CD4-positive, alpha-beta T cell treated with Interleukin-10 for 1 hour (primary cell): ENCODE measurements around the gene CISD1.

Experiments
- DNase-seq: peaks from one replicate; pipeline ENCODE4 v3.0.0-alpha.2; 2020

CISD1 gene

DNA sequence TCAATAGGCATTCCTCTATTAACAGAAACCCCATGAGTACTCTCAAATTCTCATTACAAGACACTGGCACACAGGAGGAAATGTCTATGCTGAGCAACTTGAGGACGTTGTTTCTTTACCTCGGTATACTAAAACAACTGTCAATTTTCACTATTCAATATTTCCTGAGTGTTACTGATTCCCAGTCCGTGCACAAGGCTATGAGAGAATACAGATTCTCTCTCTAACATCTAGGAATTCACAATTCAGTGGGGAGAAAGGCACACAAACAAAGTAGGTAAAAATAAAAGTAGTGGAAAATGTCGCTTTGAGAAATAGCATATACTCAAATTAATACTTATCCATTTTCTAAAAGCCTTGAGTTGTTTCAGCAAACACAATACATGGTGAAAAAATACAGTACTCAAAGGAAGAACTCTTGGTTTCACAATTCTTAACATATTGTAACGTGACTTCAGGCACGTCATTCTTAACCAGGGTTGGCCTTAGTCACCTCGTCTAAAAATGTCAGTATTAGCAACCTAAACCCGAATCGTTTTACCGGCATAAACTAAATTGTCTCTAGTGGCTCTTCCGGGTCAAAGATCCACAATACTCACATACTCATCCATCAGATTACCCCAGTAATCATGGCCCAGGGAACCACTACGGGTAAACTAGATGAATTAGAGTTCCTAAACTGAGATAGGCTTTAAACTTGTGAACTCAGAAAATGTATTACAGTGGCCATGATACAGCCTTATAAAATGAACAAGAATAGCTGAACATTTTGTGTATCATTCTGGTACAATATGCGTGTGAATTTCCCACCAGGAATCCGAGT lies 2.7 kb upstream of the CISD1 start:
- peak; percentile 57 for DNase-seq

DNA sequence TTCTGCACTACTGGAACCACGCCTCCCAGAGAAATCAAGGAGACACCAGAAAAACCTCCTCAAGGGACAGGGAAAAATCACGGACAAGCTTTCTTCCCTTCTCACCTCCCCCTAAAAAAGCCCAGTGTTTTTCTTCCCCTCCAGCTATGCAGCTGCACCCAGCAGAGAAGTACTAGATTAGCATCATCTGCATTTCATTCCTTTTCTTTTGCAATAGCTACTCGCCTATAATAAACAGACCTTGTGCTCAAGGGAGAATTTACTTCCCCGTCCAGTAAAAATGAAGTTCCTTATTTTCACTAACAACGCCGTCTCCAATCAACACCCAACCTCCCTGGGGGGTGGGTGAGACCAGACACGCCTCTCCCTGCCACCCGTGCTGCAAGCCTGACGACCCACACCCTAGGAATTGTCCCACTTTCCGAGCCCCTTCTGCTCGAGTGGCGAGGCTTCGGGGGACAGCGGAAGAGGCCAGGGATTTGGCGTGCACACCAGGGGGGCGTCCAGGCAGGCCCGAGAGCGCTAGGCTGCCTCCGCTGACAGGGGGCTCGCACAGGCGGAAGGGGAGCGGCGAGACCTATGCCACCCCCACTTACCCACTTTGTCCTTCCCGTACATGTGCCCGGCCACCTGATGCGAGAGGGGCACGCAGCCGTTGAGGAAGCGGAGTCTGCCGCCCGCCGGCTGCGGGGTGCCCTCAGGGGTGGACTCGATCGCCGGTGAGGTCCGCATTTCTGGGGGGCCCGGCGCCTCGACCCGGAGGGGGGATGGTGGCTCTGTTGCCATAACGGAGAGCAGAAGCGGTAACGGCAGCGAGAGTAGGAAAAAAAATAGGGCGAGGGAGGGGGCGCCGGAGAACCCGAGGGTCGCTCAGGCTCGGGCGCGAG lies 1.9 kb upstream of the CISD1 start:
- peak; percentile 51 for DNase-seq

DNA sequence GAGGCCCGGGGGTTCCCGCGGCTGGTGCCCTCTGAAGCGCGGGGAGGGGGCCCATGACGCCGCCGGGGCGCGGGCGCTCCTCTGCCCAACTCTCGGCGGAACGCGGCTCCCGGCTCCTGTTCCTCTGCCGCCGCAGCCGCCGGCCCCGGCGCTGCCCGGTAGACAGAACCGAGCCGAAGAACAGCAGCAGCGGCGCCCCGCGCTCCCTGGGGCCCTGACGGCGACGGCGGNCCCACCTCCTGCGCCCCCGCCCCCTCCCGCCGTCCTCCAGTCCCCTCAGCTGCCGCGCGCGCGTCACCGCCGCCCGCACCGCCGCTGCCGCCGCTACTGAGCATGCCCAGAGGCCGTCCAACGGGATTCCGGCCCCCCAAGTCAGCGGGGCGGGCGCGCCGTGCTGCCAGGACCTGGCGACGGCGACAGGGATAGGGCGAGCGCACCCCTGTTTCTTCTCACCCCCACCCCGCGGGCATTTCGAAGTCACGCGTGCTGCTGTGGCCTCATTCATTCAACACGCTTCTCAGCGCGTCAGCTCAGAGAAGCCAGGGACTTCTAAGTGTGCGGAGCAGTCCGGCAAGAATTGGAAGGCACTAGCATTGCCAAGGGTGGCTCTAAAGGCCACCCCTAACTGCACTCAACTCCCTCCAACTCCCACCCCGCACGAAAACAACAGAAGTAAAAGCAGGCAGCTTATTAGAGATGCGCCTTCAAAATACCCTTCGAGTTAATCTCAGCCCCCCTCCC lies 1.1 kb upstream of the CISD1 start, which contains the start of gene IPMK:
TSS of gene IPMK (minus strand) at position 182 of the 741 bp plus-strand sequence. CDS start 283 bp downstream, outside the sequence.
- DNase-seq = peak; percentile 97

DNA sequence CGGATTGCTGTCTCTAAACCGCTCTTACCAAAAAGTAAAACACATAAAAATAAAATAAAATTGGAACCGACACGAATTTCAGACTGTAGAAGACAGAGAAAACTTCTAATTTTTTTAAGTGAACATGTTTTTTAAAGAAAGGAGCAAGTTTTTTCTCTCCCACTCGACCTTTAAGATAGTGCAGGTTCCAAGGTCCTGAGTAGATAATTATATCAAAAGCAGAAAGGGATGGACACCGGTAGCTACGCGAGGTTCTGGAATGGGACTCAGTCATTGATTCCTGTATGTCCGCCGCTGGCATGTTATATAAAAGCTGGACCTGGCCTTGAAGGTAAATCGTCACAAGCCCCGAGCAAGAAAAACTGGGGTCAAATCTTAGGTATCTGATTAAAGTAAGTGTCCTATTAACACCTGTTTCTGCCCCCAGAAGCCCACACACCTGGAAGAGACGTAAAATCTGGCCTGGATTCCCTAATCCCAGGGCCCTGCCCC lies 462 bp upstream of the CISD1 start:
- no peak for DNase-seq

DNA sequence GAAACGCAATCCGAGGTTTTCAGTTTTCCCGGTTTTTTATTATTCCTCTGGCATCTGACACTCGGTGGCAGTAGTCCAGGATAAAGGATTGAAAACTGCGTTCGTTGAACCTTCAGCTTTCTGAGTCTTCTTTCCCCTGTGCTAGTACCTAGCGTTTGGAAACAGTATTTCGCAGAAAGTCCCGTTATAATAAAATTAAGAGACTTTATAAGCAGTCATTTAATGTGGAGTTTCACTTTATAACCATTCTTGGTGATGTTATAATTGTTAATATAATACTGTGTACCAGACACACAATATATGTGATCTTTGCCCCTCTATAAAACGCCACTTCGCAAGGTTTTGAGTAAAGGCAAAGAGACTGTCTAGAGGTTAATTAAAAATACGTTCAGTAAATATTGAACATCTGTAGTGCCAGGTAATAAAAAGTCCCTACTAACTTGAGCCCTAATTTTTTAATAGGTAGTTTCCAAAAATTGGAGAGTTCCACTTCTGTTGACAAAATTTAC lies 874 bp downstream of the CISD1 start:
- no peak for DNase-seq

DNA sequence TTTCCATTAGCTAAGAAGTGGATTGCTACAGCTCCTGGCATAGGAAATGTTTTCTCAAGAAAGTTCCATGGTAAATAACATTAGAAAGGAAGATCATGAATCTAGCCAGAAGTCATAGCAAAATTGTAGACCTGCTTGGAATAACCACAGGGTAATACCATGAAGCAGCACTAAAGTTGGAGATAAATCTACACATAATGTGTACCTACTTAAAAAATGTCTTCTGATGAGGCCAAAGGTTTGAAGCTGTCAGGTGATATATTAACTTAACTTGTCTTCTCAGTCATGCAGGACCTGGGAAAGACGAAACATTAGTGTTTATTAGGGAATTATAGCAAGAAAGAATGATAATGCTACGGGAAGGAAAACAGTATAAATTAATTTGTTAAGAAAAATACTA lies 6.3 kb downstream of the CISD1 start:
- no peak for DNase-seq

DNA sequence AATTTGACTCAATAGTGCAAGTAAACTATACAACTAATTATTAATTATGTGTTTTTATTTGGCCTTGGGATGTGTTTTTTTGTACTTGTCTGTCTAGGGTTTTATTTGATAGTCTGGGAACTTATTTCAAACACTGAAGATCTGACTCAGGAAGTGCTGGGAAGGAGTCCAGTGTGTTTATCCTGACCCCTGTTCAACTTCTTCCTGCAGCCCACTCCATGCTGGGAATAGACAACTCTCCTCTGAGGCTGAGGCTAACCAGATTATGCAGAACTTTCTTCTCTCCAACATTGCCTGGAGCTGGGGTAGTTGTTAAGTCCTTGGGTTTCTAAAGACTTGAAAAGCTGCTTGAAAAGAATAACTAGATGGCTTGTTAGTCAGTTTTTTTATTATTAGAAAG lies 6.9 kb downstream of the CISD1 start:
- no peak for DNase-seq

DNA sequence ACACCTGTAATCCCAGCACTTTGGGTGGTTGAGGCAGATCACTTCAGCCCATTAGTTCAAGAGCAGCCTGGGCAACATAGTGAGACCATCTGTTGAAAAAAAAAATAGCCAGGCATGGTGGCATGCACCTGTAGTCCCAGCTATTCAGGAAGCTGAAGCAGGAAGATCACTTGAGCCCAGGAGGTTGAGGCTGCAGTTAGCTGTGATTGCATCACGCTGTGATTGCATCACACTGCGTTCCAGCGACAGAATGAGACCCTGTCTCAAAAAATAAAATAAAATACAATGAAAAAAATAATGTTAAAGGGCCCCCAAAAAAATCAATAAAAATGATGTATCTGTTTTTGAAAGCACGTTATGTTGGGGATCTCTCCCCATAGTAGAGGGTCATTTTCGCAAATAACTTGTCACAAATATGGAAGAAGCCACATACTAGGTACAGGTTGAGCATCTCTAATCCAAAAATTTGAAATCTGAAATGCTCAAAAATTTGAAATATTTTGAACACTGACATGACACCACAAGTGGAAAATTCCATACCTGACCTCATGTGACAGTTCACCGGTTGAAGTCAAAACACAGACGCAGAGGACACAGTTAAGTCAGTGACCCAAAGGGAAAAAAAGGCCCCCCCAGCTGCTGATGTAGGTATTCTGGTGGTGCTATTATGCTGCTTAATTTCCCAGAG lies 9.5 kb downstream of the CISD1 start:
- no peak for DNase-seq

DNA sequence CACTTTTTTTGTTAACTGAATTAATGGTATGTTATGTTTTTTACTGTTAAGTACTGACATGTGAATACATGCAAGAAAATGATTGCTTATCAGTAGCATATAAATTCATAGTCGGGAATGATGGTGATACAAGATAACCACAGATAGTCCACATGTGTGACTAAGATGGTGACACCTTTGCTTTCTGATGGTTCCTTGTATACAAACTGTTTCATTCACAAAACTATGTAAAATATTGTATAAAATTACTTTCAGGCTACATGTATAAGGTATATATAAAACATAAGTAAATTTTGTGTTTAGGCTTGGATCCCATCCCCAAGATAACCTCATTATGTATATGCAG lies 10.0 kb downstream of the CISD1 start:
- no peak for DNase-seq

DNA sequence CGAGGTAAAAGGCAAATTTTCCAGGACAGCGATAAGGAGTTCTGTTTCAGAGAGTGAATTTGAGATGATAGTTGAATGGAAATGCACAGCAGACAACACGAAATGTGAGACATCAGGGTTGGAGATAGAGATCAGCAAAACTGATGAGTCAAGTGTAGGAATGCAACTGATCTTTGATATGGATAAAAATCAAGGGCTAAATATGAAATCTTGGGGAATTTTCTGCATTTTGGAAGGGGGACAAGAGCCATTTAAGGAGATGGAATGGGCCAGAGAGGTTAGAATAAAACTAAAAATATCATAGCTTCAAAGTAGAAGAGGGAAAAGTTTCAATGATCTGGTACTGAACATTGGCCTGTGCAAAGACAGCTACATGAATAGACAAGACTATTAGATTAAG lies 11.5 kb downstream of the CISD1 start:
- DNase-seq = no peak

DNA sequence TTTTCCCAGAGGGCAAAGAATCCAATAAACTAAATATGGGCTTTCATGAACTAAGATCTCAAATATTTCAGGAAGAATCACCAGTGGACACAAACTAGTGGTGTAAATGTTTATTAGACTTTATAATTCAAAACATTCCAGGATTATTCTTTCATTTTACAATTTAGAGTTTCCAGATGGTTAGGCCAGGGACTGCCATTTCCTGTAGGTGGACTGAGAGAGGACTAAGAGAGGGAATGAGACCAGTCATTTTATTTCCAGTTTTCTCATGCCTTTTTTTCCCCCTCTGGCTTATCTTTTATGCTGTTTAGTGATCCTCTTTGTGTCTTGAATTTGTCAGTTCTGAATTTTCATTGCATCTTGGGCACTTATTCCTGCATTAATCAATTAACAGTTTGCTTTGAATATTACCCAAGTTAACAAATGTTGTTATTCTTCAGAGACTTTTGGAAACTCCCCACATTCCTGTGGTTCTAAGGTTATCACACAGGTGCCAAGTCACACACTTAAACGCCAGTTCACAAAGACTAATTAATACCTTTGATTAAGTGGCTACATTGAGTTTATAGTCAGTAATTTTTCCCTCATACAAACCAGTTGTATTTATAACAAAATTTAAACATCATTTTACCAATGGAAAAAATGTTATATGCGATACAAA lies 12.3 kb downstream of the CISD1 start:
- DNase-seq = no peak

DNA sequence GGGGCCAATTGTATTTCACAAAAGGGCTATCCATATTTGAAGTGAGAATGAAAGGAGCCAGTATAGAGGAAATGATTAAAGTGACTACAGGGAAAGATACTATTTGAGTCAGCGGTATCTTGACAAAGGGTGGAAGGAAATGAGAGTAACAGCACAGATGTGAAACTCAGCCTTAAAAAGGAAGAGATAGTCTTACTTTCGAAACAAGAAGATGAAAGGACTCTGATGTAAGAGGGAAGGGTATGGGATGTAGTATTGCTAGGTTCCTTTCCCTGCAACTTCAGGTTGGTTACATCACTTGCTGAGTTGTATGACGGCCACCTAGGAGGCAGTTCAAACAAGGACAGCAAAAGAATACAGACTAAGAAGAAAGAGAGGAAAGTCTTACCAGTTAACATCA lies 13.7 kb downstream of the CISD1 start:
- DNase-seq = peak; percentile 42

DNA sequence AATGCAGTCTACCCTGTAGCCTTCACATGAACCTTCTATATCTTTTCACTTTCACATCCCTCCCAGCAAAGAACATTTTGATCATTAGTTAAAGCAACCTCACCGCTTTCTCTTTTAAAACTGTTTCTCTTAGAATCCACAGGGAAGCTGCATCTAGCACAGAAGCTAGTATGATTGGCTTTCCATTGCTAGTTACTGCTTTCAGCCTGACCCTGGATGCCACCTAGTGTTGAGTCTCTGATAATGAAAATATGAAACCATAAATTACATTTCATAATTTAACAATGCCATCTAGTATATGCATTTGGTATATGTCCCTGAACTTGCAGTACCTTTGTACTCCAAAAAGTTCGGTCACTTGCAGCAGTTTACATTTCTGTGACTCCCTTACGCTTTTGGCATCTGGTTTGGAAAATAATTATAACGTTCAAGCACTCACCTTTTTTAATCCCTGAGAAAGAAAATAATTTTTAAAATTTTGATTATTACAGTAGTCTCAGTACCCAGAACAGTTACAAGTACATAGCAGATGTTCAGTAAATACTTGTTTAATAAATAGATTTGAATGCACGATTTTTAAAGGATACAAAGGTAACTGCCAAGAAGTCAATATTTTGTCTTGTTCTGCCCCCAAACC lies 22.7 kb downstream of the CISD1 start:
- DNase-seq = peak; percentile 60

DNA sequence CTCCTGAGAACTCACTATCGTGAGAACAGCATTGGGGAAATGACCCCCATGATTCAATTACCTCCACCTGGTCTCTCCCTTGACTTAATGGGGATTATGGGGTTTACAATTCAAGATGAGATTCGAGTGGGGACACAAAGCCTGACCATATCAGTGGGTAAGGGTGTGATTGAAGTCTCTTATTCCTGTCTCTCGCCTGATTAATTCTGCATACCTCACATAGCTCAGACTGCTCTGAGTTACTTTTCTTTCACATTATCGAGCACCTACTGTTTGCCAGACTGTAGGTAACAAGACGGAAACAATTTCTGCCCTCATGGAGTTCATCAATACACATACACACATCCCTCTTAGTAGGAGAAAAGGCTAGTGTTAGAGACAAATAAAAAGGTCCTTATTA lies 25.0 kb downstream of the CISD1 start:
- no peak for DNase-seq

DNA sequence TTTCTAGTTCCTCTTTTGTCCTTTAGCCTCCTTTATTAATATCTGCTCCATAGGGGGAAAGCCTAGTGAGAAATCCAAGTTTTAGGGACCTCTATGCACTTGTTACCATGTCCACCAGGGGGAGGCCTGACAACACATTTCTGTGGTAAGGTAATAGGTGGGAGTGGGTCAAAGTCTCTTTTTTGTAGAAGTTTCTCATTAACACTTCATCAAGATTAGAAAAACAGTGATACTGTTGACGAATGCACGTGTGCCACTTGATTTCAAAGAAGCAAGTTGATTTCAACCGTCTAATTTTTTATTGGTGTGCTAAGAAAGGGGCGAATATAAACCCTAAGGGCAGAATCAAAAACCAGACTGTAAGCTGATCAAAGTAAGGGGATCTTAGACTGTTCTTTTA lies 30.6 kb downstream of the CISD1 start:
- peak; percentile 54 for DNase-seq

DNA sequence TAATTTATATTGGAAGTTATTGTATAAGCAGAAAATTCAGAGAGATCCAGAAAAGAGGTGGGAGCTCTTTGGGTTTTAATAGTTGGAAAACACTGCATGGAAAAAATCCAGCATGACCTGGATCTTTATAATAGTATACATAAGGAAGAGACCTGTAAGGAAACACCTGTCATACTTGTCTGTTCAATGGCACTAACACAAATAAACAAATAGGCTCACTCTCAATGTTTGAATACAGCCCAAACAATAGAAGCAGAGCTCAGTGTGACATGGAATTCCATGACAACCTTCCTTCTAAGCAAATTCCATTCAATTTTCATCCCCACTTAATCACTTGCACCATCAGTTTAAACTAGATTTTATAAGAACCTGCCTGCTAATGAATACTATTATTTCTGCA lies 31.7 kb downstream of the CISD1 start:
- DNase-seq = no peak

DNA sequence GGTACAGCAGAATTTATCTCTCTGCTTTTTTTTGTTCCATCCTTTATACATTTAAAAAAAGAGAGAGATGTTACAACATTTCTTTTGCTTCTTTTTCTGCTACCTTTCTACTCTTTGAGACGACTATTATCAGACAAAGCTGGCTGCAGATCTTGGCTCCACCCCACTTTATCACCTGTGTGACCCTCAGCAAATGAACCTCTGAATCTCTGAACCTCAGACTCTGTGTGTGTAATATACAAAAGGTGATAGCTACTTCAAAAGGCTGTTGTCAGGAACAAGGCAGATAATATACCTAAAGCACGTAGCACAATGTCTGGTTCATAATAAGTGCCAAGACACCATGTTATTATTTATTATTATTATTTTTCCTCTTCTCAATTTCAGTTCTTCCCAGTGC lies 33.3 kb downstream of the CISD1 start:
- DNase-seq = no peak

DNA sequence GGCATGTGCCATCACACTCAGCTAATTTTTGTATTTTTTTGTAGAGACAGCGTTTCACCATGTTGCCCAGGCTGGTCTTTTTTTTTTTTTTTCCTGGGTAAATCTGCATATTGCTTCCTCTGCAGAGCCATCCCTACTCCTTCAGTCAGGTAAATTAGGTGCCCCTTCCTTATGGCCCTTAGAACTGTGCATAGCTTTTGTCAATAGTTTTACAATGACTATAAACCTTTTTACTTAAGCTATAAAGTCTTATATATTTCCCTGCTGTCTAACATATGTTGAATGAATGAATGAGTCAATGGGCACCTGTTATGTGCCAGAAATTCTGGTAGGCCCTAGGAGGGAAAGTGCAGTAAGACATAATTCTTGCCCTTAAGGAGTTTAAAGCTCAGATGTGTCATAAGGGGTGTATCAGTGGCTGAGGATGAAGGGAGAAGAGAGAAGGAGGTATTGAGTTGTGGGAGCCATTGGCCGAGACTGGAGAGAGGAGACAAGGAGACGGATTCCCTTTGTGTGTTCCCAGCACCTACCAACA lies 35.2 kb downstream of the CISD1 start:
- DNase-seq = no peak

DNA sequence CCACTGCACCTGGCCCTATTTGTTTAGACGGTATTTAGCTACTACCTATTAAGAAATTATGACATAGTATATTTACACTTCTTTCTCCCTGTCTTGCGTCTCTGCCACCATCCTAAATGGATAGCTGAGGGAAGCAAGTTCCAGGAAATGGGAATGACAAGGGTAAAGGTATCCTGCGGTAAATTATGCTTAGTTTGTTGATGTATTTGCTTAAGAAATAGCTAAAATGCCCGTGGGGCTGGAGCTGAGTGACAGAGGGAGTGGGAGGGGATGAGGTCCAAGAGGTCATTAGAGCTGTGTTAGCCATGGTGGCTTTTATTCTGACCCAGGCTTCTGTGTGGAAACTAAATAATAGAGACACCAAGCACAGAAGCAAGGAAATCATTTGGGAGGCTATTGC lies 36.9 kb downstream of the CISD1 start:
- DNase-seq = no peak

DNA sequence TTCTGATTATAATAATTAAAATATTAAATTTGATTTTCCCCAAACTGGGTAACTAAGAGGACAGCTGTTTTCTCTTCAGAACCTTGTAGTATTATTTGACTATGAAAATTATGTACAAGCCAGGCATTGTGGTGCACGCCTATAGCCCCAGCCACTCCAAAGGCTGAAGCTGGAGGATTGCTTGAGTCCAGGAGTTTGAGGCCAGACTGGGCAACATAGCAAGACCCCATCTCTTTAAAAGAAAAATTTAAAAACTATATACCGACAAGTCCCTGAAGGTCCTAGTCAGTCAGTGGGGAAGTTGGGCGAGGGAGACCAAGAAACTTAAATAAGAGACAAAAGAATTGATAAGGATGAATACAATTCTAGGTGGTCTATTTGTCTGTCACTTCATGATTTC lies 38.7 kb downstream of the CISD1 start:
- DNase-seq = no peak

DNA sequence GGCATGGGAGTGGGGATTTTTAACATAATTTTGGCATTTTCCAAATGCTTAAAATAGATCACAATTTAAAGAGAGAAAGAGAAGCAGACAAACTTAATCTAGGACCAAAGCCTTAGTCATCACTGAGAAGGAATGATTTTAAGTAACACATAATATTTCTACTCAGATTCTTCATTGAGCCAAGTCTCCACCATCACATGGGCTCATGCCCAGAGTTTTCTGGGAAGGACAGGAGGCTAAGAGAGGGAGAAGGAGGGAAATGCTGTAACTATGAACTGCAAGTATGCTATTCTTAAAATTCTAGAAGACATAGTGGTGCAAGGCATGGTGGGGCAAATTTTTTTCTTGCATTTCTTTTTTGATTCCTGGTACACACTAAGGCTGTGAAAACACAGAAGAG lies 42.1 kb downstream of the CISD1 start:
- no peak for DNase-seq
